Brain microvascular endothelial cell (primary cell): ENCODE results near the gene TBATA.

Experiments
- DNase-seq: peaks from one replicate; pipeline ENCODE4 v3.0.0-alpha.2; 2020
- H3K27ac ChIP-seq: fragments of 250-450 bp; sonication (Bioruptor Pico); 2 replicates; pipeline ENCODE4 v1.5.1; 2020; ENCODE audit warnings: mild to moderate bottlenecking, moderate library complexity
- H3K27me3 ChIP-seq: fragments of 250-450 bp; sonication (Bioruptor Pico); replicated peaks from 2 replicates; pipeline ENCODE4 v1.5.1; 2020; ENCODE audit warnings: mild to moderate bottlenecking
- H3K36me3 ChIP-seq: fragments of 250-450 bp; sonication (Bioruptor Pico); replicated peaks from 2 replicates; pipeline ENCODE4 v1.5.1; 2020; ENCODE audit warnings: mild to moderate bottlenecking
- H3K4me3 ChIP-seq: 2 replicates; pipeline ENCODE4 v1.5.1; 2011; ENCODE audit warnings: low read depth, mild to moderate bottlenecking, control low read depth, low read length, moderate library complexity
- in situ Hi-C: cut with HindIII; loops from 2 replicates; pipeline ENCODE4 v1.10.0; 2017; ENCODE audit warnings: low sequenced_read_pairs, low pct_ligation_motif_present
- TF ChIP-seq, protein P1 (sequence below): IDR thresholded peaks from 2 replicates; pipeline ENCODE4 v1.5.1; 2011; ENCODE audit warnings: low read depth, mild to moderate bottlenecking, moderate library complexity, low read length, control low read depth, inconsistent platforms; ENCODE audit errors: missing control alignments

TBATA gene

DNA sequence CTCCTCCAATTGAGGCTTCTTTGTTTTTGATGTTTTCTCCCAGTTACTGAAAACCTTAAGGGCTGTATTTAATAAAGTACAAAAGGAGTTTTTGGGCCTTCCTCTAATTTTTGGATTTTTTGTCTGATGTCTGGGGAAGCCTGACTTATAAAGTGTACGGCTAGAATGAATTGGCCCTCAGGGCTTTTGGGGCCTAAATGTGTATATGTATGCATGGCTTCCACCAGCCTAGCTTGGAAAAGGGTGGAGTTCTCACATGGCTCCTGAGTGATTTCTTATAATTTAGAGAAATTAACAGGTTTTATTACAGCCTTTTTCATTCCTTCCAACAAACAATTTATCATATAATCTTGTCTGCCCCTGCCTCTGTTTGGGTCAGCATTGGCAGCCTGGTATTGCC, 10.4 kb upstream of the TBATA start:
- TF ChIP-seq, protein P1, sequence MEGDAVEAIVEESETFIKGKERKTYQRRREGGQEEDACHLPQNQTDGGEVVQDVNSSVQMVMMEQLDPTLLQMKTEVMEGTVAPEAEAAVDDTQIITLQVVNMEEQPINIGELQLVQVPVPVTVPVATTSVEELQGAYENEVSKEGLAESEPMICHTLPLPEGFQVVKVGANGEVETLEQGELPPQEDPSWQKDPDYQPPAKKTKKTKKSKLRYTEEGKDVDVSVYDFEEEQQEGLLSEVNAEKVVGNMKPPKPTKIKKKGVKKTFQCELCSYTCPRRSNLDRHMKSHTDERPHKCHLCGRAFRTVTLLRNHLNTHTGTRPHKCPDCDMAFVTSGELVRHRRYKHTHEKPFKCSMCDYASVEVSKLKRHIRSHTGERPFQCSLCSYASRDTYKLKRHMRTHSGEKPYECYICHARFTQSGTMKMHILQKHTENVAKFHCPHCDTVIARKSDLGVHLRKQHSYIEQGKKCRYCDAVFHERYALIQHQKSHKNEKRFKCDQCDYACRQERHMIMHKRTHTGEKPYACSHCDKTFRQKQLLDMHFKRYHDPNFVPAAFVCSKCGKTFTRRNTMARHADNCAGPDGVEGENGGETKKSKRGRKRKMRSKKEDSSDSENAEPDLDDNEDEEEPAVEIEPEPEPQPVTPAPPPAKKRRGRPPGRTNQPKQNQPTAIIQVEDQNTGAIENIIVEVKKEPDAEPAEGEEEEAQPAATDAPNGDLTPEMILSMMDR: no peak
- H3K36me3 ChIP-seq: no peaks in the 10 kb centered on the region
- no peak for DNase-seq

DNA sequence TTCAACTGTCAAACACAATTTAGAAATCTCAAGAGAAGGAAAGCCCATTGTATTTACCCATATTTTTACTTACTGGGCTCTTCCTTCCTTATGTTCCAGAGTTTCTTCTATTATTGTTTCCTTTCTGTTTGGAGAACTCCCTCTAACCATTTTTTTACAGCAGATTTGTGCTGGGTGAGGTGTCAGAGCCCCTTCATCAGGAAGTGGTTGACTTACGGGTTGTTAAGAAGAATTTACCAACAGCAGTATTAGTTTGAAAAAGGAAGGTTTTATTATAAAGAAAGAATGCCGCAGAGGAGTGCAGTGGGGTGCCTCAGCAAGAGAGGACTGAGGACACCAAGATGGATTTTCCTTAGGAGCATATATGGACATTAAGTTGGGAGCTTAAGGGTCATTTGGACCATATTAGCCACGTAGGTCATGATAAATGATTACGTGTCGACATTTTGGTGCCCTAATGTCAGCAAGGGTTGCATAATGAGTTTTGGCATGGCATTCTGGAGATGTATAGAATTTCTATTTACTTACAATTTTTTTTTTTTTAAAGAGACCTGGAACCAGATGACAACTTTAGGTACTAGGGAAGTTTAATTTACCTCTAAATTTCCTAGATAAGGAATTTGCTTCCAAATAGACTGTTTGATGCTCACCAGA, 6.3 kb upstream of the TBATA start:
- Histone ChIP-seq H3K27ac (no peak overlapping the region), H3K27me3 (no peaks in the 10 kb centered on the region), H3K4me3 (no peak overlapping the region), H3K36me3 (no peaks in the 10 kb centered on the region)
- in situ Hi-C loops: no loop called here
- TF ChIP-seq, protein P1: no peak
- no peak for DNase-seq

More for the DNA sequence above, 10.4 kb upstream of the TBATA start:
- H3K27me3 ChIP-seq: no peaks in the 10 kb centered on the region
- H3K27ac ChIP-seq: no peak overlapping the region
- no peak overlapping the region for H3K4me3 ChIP-seq
- in situ Hi-C loops: no loop called here

DNA sequence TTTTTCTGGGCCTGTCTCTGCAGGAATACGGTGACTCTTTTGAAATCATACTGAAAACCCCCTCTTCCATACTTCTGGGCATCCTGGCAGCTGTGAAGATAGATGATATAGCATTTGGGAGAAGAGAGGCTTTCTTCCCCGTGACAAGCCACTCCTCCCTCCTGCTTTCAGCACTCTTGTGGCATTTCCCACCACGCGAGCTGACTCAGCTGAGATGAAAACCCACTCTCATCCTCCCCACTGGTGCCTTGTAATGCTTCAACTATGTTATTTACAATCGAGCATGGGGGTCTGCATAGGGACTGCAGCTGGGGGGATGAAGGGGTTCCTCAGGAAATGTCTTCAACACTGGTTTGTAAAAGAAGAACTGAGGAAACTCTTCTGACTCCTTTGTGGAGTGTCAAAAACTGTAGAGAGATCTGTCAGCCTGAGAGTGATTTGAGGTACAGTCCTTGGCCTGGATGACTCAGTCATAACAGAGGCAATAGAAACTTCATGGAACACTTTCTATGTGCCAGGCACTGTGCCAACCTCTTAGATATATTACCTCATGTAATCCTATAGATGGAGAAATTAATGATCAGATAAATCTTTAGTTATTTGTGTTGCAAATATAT, 1.7 kb upstream of the TBATA start:
- no peak overlapping the region for H3K4me3 ChIP-seq
- peak; percentile 40 for DNase-seq
- H3K36me3 ChIP-seq: no peaks in the 10 kb centered on the region
- in situ Hi-C loops: no loop called here
- H3K27me3 ChIP-seq: no peaks in the 10 kb centered on the region
- TF ChIP-seq, protein P1: no peak
- H3K27ac ChIP-seq: no peak overlapping the region

DNA sequence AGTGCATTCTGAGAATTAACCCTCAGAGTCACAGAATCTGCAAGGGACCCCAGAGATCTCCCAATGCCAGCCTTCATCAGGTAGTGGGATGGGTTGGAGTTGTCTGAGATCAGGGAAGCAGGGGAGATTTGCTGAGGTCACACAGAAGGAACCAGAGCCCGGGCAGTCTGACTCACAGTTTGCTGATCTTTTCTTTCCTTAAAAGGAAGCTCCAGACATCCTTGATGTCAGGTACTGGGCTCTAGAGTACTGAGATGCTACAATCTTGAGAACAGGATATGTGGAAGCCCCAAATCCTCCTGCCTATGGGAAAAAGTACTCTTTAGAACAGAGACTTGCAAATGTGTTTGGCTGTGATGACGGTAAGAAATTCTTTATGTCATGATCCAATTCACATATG, 706 bp downstream of the TBATA start:
- Histone ChIP-seq H3K36me3 (no peaks in the 10 kb centered on the region), H3K27ac (no peak overlapping the region), H3K4me3 (no peak overlapping the region), H3K27me3 (no peaks in the 10 kb centered on the region)
- TF ChIP-seq, protein P1: no peak
- peak; percentile 25 for DNase-seq
- in situ Hi-C loops: no loop called here

DNA sequence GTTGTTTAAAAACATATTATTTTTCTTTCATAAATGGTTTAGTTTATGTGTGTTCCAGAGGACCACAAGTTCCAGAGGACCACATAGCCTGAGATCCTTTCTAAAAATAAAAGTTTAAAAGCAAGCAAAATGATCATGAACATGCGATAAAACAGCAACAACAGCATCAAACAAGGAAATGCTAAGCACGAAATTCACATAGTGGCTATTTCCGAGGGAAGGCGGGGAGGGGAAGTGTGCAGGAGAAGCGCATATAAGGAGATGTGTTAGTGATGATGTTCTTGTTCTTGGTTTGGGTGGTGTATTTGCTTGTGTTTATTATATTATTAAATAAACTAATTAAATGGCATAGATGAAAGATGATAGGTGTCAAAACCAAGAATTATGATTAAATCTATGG, 1.2 kb downstream of the TBATA start:
- H3K27ac ChIP-seq: no peak overlapping the region
- H3K27me3 ChIP-seq: no peaks in the 10 kb centered on the region
- no peaks in the 10 kb centered on the region for H3K36me3 ChIP-seq
- TF ChIP-seq, protein P1: no peak
- no peak overlapping the region for H3K4me3 ChIP-seq
- in situ Hi-C loops: no loop called here
- no peak for DNase-seq
